K562 (cell line): ENCODE data around the gene AP3M1. TPM values are rescaled to one million over a fixed set of nuclear protein-coding genes. Genes with fewer than 3 reads are reported as not detected.

Source experiments
- EP300 ChIP-seq: IDR thresholded peaks from 2 replicates; pipeline ENCODE4 v1.6.1; 2012; ENCODE audit warnings: low read length, improper control_type of control experiment
- HDAC1 ChIP-seq, 2 experiments: fragments of 450-650 bp; IDR thresholded peaks; 2 replicates each; pipeline ENCODE4 v1.6.1; 2016 to 2017; ENCODE audit warnings: inconsistent platforms in 1 of 2, mild to moderate bottlenecking in 1 of 2, moderate library complexity in 1 of 2
- HNRNPH1 ChIP-seq: fragments of 200-400 bp; formaldehyde crosslinking; optimal IDR thresholded peaks from 2 replicates; pipeline ENCODE3; 2017; ENCODE audit warnings: low read depth, mild to moderate bottlenecking, low read length, moderate library complexity
- KAT8 ChIP-seq: fragments of 450-650 bp; IDR thresholded peaks from 2 replicates; pipeline ENCODE4 v1.6.1; 2016; ENCODE audit warnings: low read depth, mild to moderate bottlenecking
- MLLT1 ChIP-seq, 2 experiments: fragments of 450-650 bp; IDR thresholded peaks; 2 replicates each; pipeline ENCODE4 v1.6.1; 2016
- NELFE ChIP-seq: IDR thresholded peaks from 2 replicates; pipeline ENCODE4 v1.6.1; 2011; ENCODE audit warnings: mild to moderate bottlenecking; ENCODE audit not compliant: insufficient read depth, insufficient read length
- NFRKB ChIP-seq: fragments of 450-650 bp; IDR thresholded peaks from 2 replicates; pipeline ENCODE4 v1.6.1; 2016; ENCODE audit warnings: low read depth
- PTRF ChIP-seq: fragments of 450-650 bp; IDR thresholded peaks from 2 replicates; pipeline ENCODE4 v1.6.1; 2016; ENCODE audit warnings: mild to moderate bottlenecking, missing genetic modification characterization, missing compliant biosample characterization
- RUNX1 ChIP-seq: sonication (generic); IDR thresholded peaks from 2 replicates; pipeline ENCODE4 v1.6.1; 2016; ENCODE audit warnings: antibody characterized with exemption, low read depth
- TEAD1 ChIP-seq, 2 experiments: fragments of 450-650 bp in 1 of 2; sonication (generic) in 1 of 2; formaldehyde crosslinking; IDR thresholded peaks; 2 replicates each; pipeline versions ENCODE4 v1.4.0 to v1.8.0; 2020 to 2022; ENCODE audit warnings: mild to moderate bottlenecking in 2 of 2, missing genetic modification reagents in 1 of 2
- ZNF431 ChIP-seq: sonication (generic); formaldehyde crosslinking; IDR thresholded peaks from 2 replicates; pipeline ENCODE4 v1.8.0; 2022; ENCODE audit warnings: mild to moderate bottlenecking, missing genetic modification reagents
- polyA plus RNA-seq, 8 experiments: library from polyadenylated mRNA; depleted of rRNA in 4 of 8; stranded (reverse) in 5 of 8; unstranded in 3 of 8; fragments of >200 nt; fragmentation: Nextera tagmentation in 2 of 8; fragmentation: Illumina TruSeq in 1 of 8; extraction: Ambion mirVana in 2 of 8; extraction: Trizol in 1 of 8; gene quantifications; 2 replicates each; pipeline versions ENCODE4 v1.2.1 to v1.2.3, GENCODE V29; 2011 to 2014; ENCODE audit warnings: inconsistent platforms in 1 of 8, missing spikeins in 1 of 8
- total RNA-seq, 7 experiments: library from RNA; depleted of rRNA in 6 of 7; stranded (reverse); fragments of >200 nt in 6 of 7; fragmentation: Illumina TruSeq in 2 of 7; extraction: Trizol in 2 of 7; gene quantifications; 2 replicates each; pipeline versions ENCODE4 v1.2.1 to v1.2.3, GENCODE V29; 2011 to 2021; ENCODE audit warnings: low replicate concordance in 1 of 7
- TF ChIP-seq, protein P1 (sequence below): fragments of 200-600 bp; sonication (generic); IDR thresholded peaks from one replicate; pipeline ENCODE4 v1.6.1; 2012; ENCODE audit warnings: mild to moderate bottlenecking, low read depth, low read length, inconsistent platforms
- TF ChIP-seq, protein P2 (sequence below): IDR thresholded peaks from 3 replicates; pipeline ENCODE4 v1.6.1; 2011; ENCODE audit warnings: borderline replicate concordance, mild to moderate bottlenecking, moderate library complexity; ENCODE audit not compliant: insufficient read length; ENCODE audit errors: extremely low read depth

The AP3M1 gene
- total and polyA plus RNA-seq, 9 of the 15 experiments (the other 6 are each of a cell fraction or from before 2014, with no cell fraction given), result 44.3 to 135 (median 67.6) TPM

DNA sequence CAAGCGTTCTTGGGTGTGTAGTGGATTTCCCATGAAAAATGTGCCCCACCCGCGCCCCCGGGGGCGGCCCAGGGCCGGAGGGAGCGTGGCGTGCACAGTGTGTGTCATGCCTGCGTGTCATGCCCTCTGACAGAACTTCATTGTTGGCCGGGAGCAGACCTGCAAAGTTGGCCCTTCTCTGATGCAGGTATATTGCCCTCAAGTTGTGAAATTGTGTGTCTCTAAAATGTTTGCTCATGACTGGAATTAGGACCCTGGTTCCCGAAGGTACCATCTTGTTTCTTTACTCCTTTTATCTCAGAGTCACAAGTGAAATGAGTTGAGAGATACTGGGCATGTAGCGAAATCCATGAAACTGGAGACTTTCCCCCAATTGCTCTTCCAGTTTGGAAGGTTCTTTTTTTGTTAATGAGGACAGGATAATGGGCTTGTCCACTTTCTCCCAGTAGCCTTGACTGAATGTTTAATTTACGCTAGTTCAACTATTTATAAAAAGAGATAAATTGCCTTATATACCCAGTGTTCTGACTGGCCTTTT is 26.6 kb upstream of the AP3M1 start (continued):
- TF ChIP-seq, protein P1, sequence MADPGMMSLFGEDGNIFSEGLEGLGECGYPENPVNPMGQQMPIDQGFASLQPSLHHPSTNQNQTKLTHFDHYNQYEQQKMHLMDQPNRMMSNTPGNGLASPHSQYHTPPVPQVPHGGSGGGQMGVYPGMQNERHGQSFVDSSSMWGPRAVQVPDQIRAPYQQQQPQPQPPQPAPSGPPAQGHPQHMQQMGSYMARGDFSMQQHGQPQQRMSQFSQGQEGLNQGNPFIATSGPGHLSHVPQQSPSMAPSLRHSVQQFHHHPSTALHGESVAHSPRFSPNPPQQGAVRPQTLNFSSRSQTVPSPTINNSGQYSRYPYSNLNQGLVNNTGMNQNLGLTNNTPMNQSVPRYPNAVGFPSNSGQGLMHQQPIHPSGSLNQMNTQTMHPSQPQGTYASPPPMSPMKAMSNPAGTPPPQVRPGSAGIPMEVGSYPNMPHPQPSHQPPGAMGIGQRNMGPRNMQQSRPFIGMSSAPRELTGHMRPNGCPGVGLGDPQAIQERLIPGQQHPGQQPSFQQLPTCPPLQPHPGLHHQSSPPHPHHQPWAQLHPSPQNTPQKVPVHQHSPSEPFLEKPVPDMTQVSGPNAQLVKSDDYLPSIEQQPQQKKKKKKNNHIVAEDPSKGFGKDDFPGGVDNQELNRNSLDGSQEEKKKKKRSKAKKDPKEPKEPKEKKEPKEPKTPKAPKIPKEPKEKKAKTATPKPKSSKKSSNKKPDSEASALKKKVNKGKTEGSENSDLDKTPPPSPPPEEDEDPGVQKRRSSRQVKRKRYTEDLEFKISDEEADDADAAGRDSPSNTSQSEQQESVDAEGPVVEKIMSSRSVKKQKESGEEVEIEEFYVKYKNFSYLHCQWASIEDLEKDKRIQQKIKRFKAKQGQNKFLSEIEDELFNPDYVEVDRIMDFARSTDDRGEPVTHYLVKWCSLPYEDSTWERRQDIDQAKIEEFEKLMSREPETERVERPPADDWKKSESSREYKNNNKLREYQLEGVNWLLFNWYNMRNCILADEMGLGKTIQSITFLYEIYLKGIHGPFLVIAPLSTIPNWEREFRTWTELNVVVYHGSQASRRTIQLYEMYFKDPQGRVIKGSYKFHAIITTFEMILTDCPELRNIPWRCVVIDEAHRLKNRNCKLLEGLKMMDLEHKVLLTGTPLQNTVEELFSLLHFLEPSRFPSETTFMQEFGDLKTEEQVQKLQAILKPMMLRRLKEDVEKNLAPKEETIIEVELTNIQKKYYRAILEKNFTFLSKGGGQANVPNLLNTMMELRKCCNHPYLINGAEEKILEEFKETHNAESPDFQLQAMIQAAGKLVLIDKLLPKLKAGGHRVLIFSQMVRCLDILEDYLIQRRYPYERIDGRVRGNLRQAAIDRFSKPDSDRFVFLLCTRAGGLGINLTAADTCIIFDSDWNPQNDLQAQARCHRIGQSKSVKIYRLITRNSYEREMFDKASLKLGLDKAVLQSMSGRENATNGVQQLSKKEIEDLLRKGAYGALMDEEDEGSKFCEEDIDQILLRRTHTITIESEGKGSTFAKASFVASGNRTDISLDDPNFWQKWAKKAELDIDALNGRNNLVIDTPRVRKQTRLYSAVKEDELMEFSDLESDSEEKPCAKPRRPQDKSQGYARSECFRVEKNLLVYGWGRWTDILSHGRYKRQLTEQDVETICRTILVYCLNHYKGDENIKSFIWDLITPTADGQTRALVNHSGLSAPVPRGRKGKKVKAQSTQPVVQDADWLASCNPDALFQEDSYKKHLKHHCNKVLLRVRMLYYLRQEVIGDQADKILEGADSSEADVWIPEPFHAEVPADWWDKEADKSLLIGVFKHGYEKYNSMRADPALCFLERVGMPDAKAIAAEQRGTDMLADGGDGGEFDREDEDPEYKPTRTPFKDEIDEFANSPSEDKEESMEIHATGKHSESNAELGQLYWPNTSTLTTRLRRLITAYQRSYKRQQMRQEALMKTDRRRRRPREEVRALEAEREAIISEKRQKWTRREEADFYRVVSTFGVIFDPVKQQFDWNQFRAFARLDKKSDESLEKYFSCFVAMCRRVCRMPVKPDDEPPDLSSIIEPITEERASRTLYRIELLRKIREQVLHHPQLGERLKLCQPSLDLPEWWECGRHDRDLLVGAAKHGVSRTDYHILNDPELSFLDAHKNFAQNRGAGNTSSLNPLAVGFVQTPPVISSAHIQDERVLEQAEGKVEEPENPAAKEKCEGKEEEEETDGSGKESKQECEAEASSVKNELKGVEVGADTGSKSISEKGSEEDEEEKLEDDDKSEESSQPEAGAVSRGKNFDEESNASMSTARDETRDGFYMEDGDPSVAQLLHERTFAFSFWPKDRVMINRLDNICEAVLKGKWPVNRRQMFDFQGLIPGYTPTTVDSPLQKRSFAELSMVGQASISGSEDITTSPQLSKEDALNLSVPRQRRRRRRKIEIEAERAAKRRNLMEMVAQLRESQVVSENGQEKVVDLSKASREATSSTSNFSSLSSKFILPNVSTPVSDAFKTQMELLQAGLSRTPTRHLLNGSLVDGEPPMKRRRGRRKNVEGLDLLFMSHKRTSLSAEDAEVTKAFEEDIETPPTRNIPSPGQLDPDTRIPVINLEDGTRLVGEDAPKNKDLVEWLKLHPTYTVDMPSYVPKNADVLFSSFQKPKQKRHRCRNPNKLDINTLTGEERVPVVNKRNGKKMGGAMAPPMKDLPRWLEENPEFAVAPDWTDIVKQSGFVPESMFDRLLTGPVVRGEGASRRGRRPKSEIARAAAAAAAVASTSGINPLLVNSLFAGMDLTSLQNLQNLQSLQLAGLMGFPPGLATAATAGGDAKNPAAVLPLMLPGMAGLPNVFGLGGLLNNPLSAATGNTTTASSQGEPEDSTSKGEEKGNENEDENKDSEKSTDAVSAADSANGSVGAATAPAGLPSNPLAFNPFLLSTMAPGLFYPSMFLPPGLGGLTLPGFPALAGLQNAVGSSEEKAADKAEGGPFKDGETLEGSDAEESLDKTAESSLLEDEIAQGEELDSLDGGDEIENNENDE, result no peak
- TF ChIP-seq NELFE (no peak), HDAC1 (IDR thresholded peaks at IDR 0.05) (no peak), RUNX1 (no peak), PTRF (tag) (no peak), HNRNPH1 (no peak), KAT8 (no peak), TEAD1 (CRISPR knock-in tag; IDR thresholded peaks at IDR 0.05) (no peak), ZNF431 (no peak), NFRKB (0 out of 2 replicates have a peak, but pooled peaks have one; percentile 1), MLLT1 (IDR thresholded peaks at IDR 0.05) (peak in 1 of 2 experiments; percentile 18; a peak in 1 of 4 replicates), EP300 (0 out of 2 replicates have a peak, but pooled peaks have one; percentile 12)
- TF ChIP-seq, protein P2, sequence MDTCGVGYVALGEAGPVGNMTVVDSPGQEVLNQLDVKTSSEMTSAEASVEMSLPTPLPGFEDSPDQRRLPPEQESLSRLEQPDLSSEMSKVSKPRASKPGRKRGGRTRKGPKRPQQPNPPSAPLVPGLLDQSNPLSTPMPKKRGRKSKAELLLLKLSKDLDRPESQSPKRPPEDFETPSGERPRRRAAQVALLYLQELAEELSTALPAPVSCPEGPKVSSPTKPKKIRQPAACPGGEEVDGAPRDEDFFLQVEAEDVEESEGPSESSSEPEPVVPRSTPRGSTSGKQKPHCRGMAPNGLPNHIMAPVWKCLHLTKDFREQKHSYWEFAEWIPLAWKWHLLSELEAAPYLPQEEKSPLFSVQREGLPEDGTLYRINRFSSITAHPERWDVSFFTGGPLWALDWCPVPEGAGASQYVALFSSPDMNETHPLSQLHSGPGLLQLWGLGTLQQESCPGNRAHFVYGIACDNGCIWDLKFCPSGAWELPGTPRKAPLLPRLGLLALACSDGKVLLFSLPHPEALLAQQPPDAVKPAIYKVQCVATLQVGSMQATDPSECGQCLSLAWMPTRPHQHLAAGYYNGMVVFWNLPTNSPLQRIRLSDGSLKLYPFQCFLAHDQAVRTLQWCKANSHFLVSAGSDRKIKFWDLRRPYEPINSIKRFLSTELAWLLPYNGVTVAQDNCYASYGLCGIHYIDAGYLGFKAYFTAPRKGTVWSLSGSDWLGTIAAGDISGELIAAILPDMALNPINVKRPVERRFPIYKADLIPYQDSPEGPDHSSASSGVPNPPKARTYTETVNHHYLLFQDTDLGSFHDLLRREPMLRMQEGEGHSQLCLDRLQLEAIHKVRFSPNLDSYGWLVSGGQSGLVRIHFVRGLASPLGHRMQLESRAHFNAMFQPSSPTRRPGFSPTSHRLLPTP, result no peak
